ENCODE data around the gene CEP85. TPM values are rescaled to one million over a fixed set of nuclear protein-coding genes. Genes with fewer than 3 reads are reported as not detected.

The CEP85 gene
- total RNA-seq, 1 donor from 2014 or later = 16.5 TPM

GRCh38 chr1:26283279-26283853 lies 49.4 kb downstream of the CEP85 start:
- Mint-ChIP-seq H3K27ac (ENCODE audit: unreplicated experiment) (peak overlapping the region; percentile 70), H3K4me1 (ENCODE audit: unreplicated experiment) (peaks cover 61% of the 10 kb centered on the region), H3K4me3 (ENCODE audit: unreplicated experiment) (no peak overlapping the region)

GRCh38 chr1:26283871-26284596 lies 50.0 kb downstream of the CEP85 start:
- Mint-ChIP-seq H3K4me1 (ENCODE audit: unreplicated experiment) (peaks cover 54% of the 10 kb centered on the region), H3K36me3 (ENCODE audit: unreplicated experiment) (peaks cover 1% of the 10 kb centered on the region), H3K27me3 (ENCODE audit: unreplicated experiment) (no peaks in the 10 kb centered on the region), H3K27ac (ENCODE audit: unreplicated experiment) (peak overlapping the region; percentile 89), H3K9me3 (ENCODE audit: unreplicated experiment) (no peaks in the 10 kb centered on the region), H3K4me3 (ENCODE audit: unreplicated experiment) (no peak overlapping the region)
- no peak for TF ChIP-seq CTCF (IDR thresholded peaks at IDR 0.05)
- DNase-seq (ENCODE audit: extremely low spot score, unreplicated experiment) = no peak

More at GRCh38 chr1:26283279-26283853, 49.4 kb downstream of the CEP85 start:
- no peak for DNase-seq (ENCODE audit: extremely low spot score, unreplicated experiment)
- no peaks in the 10 kb centered on the region for H3K27me3 Mint-ChIP-seq (ENCODE audit: unreplicated experiment)
- H3K9me3 Mint-ChIP-seq (ENCODE audit: unreplicated experiment) = no peaks in the 10 kb centered on the region
- H3K36me3 Mint-ChIP-seq (ENCODE audit: unreplicated experiment) = peaks cover 1% of the 10 kb centered on the region
- no peak for TF ChIP-seq CTCF (IDR thresholded peaks at IDR 0.05)

- peaks cover 47% of the 10 kb centered on the region for H3K4me1 Mint-ChIP-seq (ENCODE audit: unreplicated experiment)
- TF ChIP-seq CTCF (IDR thresholded peaks at IDR 0.05) = peak; percentile 73
- DNase-seq (ENCODE audit: extremely low spot score, unreplicated experiment) = no peak
- H3K4me3 Mint-ChIP-seq (ENCODE audit: unreplicated experiment) = no peak overlapping the region
- H3K27me3 Mint-ChIP-seq (ENCODE audit: unreplicated experiment) = no peaks in the 10 kb centered on the region
- H3K36me3 Mint-ChIP-seq (ENCODE audit: unreplicated experiment) = peaks cover 1% of the 10 kb centered on the region
- no peaks in the 10 kb centered on the region for H3K9me3 Mint-ChIP-seq (ENCODE audit: unreplicated experiment)
- H3K27ac Mint-ChIP-seq (ENCODE audit: unreplicated experiment) = peak overlapping the region; percentile 89
Observed at GRCh38 chr1:26284597-26285347, 50.8 kb downstream of the CEP85 start.

GRCh38 chr1:26285366-26286063 lies 51.5 kb downstream of the CEP85 start:
- H3K4me3 Mint-ChIP-seq (ENCODE audit: unreplicated experiment) = no peak overlapping the region
- DNase-seq (ENCODE audit: extremely low spot score, unreplicated experiment) = no peak
- H3K4me1 Mint-ChIP-seq (ENCODE audit: unreplicated experiment) = peaks cover 44% of the 10 kb centered on the region
- TF ChIP-seq CTCF (IDR thresholded peaks at IDR 0.05) = peak; percentile 31
- H3K9me3 Mint-ChIP-seq (ENCODE audit: unreplicated experiment) = no peaks in the 10 kb centered on the region
- no peaks in the 10 kb centered on the region for H3K27me3 Mint-ChIP-seq (ENCODE audit: unreplicated experiment)
- H3K27ac Mint-ChIP-seq (ENCODE audit: unreplicated experiment) = no peak overlapping the region
- peaks cover 1% of the 10 kb centered on the region for H3K36me3 Mint-ChIP-seq (ENCODE audit: unreplicated experiment)

All from osteocyte (in vitro differentiated cells).